DMS79 (cell line): Measurements from ENCODE around the gene TCF4.

Source experiments
- DNase-seq: peaks from one replicate; lab custom pipeline; 2025; lab: John Stamatoyannopoulos, UW

Gene TCF4

DNA sequence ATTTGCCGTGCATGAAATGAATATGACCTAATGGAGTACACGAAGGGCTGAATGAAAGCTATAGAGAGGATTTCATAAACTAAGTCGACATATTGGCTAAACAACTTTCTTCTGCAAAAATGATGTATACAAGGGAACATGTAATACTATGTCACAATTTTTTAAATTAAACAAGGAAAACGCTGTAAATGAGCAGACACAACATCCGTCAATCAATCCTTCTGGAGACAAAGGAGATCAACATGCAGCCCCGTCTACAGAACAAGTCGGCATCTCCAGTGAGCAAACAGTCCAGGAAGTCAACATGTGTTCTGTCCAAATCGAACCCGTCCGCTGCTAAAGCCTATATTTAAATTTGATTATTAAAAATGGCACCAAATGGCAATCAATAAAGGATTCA is 180.8 kb downstream of the TCF4 start:
- DNase-seq, result no peak

DNA sequence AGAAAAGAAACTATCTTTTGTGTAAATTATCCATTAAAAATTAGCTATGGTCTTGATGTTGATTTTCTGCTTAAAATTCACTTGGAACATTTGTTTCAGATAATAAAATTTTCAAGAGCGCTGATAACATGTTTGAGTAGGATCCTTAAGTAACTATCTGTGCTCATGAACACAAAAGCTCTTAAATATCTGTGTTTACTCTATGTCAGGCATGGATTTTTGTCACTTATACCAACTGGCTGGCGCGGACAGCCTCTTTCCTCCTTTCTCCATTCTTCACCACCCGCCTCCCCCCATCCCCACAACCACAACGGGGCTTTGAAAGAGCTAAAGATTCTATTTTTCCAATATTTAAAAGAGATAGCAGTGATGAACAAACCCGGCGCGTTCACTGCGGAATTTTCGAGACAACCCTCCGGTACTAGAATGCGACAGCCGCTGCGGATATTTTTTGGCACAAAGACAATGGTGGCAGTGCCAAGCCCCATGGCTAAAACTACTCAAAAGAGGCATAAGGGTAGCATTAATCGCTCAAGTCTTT is 181.5 kb downstream of the TCF4 start:
- peak; percentile 87 for DNase-seq

- DNase-seq, result peak; percentile 84
Observed at GRCh38 chr18:55405893-55406406, 182.0 kb downstream of the TCF4 start.

GRCh38 chr18:55405475-55405874 is 182.5 kb downstream of the TCF4 start:
- DNase-seq, result no peak

DNA sequence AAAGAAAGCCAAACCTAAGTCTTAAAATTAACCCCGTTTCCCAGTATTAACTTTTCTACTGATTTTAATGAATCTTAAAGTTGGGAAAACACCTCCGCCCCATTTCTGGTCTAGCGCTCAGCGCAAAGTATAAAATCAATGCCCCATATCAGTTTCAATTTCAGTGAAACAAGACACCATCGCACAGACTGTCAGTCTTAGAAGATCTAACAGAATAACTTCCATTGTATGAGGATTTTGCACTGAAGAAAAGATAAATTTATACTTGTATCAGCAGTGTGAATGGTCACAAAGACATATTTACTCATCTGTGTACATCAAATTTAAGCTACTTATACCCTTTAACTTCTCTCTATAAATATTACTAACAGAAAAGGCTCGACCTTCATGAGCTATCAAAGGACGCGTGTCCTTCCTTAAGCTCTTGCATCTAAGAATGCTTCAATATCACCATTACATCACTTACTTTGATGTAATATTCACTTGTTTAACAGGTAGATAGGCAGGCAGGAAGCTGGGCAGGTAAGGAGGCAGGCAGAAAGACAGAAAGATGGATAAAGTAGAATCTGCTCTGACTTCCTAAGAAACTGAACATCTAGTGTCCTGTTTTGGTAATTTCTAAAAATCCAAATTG is 183.0 kb downstream of the TCF4 start:
- DNase-seq, result no peak

DNA sequence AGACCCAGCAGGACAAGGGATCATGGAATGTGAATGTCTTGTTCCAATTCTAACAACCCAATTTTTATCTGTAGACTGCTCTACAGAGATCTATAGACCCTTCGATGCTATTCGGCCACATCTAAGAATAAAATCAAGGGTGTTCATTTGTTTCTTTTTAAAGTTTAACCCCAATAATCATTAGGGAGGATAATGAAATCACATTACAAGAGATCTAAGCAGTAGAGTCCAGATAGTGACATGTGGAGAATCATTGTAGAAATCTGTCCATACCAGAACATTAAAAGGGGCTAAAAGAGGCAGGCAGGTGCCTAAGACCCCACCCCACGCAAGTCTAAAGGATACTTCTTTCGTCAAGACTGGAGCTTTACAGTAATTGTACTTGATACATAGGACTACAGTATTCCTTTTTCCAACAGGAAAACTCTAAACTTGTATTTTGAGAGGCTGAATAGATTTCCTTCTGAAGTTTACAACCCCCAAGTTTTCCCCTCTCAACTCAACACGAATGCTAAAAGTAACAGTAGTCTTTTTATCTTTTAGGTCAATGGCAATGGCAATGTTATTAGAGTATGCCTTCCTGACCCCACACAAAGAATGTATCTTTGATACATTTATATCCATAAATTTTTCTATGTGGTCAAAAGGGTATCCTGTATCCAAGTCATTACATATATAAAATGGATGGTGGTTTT is 183.7 kb downstream of the TCF4 start:
- no peak for DNase-seq

DNA sequence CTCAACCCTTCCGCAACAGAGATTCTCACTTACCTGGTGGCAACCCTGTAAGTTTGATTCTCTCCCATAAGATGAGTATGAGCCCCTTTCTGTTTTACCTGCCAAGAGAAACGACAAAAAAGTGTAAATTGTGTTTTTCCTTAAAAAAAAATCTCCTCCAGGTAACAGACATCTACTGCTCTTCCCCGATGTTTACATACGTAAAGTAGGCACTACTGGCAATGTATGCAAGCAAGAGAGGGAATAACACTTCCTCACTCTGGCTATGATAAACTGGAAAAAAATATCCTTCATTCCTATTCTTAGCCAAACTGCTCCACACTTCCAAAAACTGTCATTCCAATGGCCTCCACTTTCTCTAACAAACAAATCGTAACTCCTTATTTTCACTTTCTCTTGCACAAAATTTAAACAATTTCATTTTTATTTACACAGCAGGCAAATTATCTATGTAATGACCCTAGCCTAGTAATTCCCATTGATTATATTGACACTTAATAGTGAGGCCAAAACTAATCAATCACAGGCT is 184.5 kb downstream of the TCF4 start:
- DNase-seq, result no peak

GRCh38 chr18:55402731-55403405 is 185.1 kb downstream of the TCF4 start:
- DNase-seq, result no peak

DNA sequence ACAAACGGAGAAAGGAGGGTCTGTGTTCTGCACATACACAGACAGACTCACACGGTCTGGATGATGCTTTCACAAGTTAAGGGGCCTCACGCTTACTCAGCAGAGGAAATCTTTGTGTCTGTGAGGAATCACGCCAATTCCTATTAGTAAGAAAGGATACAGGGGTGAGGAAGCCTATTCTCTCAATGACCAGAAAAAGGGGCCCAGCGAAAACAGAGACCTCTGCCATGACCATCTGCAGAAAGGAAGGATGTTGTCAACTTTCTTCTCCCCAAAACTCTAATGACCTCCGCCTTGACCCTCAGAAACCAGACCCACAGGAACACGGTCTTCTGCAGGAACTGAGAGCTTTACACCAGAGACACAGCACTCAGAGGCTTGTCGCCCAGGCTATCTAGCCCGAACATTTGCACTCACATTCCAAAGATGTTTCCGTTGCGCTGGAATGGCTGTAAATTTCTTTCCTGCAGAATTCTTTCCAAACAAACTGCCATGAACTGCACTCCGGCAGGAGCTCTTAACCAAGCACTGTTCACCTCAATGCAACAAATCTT is 186.3 kb downstream of the TCF4 start:
- no peak for DNase-seq

- no peak for DNase-seq
Observed at GRCh38 chr18:55400590-55401541, 187.1 kb downstream of the TCF4 start.

DNA sequence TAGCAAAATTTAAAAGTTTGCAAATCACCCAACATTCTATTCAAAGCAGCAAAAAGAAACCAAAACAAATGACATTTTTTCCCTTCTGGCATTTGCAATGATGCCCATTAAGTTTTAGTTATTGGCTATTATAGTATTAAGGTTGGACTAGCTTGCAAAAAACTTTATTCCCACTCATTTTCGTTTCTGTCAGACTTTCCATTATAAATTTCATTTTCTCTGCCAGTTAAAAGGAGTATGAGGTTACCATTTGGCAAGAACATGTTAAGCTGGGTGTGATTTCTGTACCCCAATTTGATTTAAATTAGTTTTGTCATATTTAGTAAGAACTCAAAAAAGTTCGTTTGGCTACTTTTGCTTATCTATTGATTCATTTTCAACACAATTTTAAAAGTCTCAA is 187.9 kb downstream of the TCF4 start:
- no peak for DNase-seq

- DNase-seq, result no peak
Observed at GRCh38 chr18:55398858-55399257, 189.1 kb downstream of the TCF4 start.

- DNase-seq, result no peak
Observed at GRCh38 chr18:55396979-55397378, 191.0 kb downstream of the TCF4 start.

GRCh38 chr18:55396267-55396905 is 191.6 kb downstream of the TCF4 start:
- DNase-seq, result no peak

GRCh38 chr18:55395799-55396198 is 192.2 kb downstream of the TCF4 start:
- DNase-seq, result no peak

GRCh38 chr18:55390898-55391297 is 197.1 kb downstream of the TCF4 start:
- no peak for DNase-seq

DNA sequence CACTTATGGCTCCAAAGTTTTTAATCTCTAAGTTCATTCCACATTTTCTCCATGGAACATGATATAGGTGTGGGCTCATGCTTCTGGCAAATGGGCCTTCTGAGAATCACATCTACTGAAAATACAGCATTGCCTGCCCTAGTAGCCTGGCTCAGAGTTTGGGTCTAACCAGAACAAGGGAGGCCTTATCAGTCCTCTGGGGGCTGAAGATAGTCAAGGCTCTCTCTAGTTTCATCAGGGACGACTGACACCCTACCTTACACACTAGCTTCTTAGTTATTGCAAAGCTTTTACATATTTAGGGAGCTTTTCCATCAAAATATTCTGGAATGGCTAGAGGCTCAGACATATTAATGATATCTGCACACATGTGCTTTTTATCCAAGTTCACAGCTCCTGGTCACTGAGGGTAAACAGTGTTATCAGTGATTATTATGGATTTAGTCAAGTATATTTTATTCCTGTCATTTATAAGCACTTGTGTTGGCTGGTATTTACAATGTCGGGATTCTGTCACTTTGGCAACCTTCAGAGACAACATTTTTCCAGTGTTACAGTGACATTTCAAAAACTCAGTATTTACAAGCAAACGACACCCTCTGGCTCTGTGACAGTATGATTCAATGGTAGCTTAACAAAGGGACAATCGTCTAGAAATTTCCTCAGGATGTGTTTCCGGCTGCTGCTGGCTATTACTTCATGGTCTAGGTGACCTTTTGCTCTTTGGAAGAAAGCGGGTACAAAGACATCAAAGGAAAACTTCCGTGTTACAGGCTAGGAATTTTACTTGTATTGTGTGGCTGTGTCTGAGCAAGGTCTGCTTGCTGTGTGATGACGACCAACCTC is 200.6 kb downstream of the TCF4 start:
- no peak for DNase-seq

GRCh38 chr18:55386545-55386944 is 201.4 kb downstream of the TCF4 start:
- no peak for DNase-seq

- no peak for DNase-seq
Observed at GRCh38 chr18:55385770-55386169, 202.2 kb downstream of the TCF4 start.
